H1 (cell line): ENCODE measurements around the gene HBB. TPM values are rescaled to one million over a fixed set of nuclear protein-coding genes. Genes with fewer than 3 reads are reported as not detected.

Experiments used
- CTBP2 ChIP-seq: IDR thresholded peaks from 2 replicates; pipeline ENCODE4 v1.7.0; 2011; ENCODE audit warnings: borderline replicate concordance, mild to moderate bottlenecking, moderate library complexity, mixed read lengths, low read length; ENCODE audit not compliant: insufficient read depth, insufficient read length
- JUND ChIP-seq: IDR thresholded peaks from 2 replicates; pipeline ENCODE4 v1.6.1; 2011; ENCODE audit warnings: mild to moderate bottlenecking, improper control_type of control experiment, low read length
- KDM4A ChIP-seq: IDR thresholded peaks from one replicate; pipeline ENCODE4 v1.7.1; 2012; ENCODE audit warnings: low read depth, mild to moderate bottlenecking, moderate library complexity, low read length, inconsistent platforms; ENCODE audit not compliant: severe bottlenecking
- NRF1 ChIP-seq: IDR thresholded peaks from 2 replicates; pipeline ENCODE4 v1.6.1; 2011; ENCODE audit warnings: mild to moderate bottlenecking, low read depth, low read length, improper control_type of control experiment
- PHF8 ChIP-seq: fragments of 200-600 bp; sonication (generic); conservative IDR thresholded peaks from 2 replicates; pipeline ENCODE4 v1.7.1; 2012; ENCODE audit warnings: low read depth, mild to moderate bottlenecking, inconsistent platforms, low read length, moderate library complexity
- POU5F1 ChIP-seq: IDR thresholded peaks from 2 replicates; pipeline ENCODE4 v1.6.1; 2011; ENCODE audit warnings: low read depth, mild to moderate bottlenecking, low read length, moderate library complexity
- SP2 ChIP-seq: IDR thresholded peaks from 2 replicates; pipeline ENCODE4 v1.6.1; 2012; ENCODE audit warnings: mild to moderate bottlenecking, low read length, inconsistent platforms
- YY1 ChIP-seq: IDR thresholded peaks from 2 replicates; pipeline ENCODE4 v1.6.1; 2011; ENCODE audit warnings: low read depth, mild to moderate bottlenecking, low read length
- polyA plus RNA-seq, 7 experiments: library from polyadenylated mRNA; depleted of rRNA in 3 of 7; stranded (reverse) in 5 of 7; unstranded in 2 of 7; fragments of >200 nt in 5 of 7; fragments of 200-250 nt in 2 of 7; gene quantifications; 1 replicate in 5 of 7; 2 replicates in 1 of 7; 4 replicates in 1 of 7; pipeline versions ENCODE4 v1.2.1 to v1.2.3, GENCODE V29; 2011 to 2013; ENCODE audit warnings: missing spikeins in 2 of 7, mixed read lengths in 2 of 7
- total RNA-seq: library from RNA; stranded (reverse); fragmentation: NEBNext Ultra II Directional; extraction: Animal tissue kit (Norgen Biotek cat#: 25700); gene quantifications from 2 replicates; pipeline ENCODE4 v1.2.1, GENCODE V29; 2021

Gene HBB
- total and polyA plus RNA-seq, 2 of the 8 experiments (the other 6 are each of a cell fraction or from before 2014, with no cell fraction given): not detected

DNA sequence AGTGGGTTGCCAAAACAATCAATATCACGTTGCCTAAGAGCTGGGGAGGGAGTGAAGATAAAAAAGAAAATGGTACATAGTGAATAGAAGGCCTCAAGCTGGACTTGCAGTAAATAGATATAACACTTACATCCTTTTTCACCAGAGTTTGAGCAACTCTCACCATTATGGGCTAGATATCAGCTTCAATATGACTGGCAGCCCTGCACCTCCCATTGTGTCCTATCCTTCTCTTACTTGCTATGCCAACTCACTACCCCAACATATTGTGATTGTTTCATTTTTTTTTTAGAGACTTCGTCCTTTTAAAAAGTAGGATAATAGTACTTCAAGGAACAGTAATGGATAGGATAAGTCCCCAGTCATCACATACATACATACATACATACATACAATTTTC lies 15.3 kb upstream of the HBB start (continued):
- TF ChIP-seq YY1 (no peak), NRF1 (no peak), CTBP2 (no peak), JUND (no peak), SP2 (no peak), PHF8 (no peak), POU5F1 (no peak), KDM4A (no peak)
